HG02973 (cell line): ENCODE results near the gene NSUN3.
"Not testable (repeated sequence)": the region's sequence is repeated elsewhere in the genome, so short reads cannot be mapped to it uniquely, and the experiment has no call there.

ENCODE experiments used
- ATAC-seq: cut with Tn5 transposase; IDR thresholded peaks from one replicate; pipeline ENCODE4 v1.9.1; 2021; ENCODE audit warnings: moderate library complexity; ENCODE audit not compliant: unreplicated experiment

NSUN3 gene

GRCh38 chr3:94066506-94067500 is 3.9 kb downstream of the NSUN3 start:
- ATAC-seq = no peak

DNA sequence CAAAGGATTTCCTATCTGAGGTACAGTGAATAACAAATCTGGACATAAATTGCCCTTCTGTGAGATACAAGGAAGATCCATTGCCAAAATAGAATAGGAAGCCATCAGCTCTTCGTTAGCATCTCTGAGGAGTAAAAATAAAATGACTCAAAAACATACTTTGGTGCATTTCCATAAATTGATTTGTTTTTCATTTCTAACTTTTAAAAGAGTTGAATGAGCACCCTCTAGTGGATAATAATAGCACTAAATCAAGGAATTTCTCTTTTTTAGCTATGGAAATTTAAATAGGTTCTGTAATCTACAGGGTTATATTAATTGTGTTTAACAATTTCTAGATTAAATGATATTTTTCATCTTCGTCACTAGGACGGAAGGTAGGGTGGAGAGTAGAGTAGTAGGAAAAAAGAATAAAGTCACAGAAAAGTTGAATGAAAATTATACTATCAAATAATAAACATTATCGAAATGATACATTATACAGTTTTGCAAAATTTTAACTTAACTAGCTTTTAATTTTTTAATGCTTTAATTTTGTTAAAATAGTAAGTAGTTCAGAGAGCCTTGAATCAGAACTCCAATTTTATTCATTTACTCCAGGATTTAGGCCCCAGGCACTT is 6.4 kb downstream of the NSUN3 start:
- no peak for ATAC-seq

GRCh38 chr3:94070341-94070911 is 7.6 kb downstream of the NSUN3 start:
- peak; percentile 77 for ATAC-seq

DNA sequence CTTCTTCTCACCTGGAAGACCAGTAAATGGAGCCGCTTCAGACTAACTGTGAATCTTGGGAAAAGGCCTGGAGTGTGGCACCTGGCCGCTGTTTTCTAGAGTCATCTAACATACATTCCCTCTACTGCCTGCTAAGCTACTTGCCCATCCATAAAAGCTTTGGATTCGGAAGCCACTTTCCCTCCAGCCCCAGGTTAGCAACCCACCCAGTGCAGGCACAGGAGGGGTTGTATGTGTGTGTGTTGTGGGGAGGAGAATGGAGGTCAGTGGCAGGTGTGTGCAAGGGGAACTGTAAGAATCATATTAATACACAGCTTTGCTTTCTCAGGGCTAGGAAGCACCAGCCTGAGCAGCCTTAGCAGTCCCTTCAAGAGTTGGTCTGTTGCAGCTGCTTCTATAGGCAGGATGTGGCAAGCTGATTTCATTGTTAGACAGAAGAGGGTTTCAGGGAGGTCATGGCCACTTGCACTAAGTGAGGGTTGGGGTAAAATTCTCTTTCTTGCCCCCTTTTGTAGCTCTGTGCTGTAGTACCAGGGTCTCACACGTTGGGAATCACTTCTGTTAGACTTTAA is 8.9 kb downstream of the NSUN3 start:
- peak; percentile 71 for ATAC-seq

GRCh38 chr3:94076055-94076454 is 13.2 kb downstream of the NSUN3 start:
- no peak for ATAC-seq

GRCh38 chr3:94080552-94080951 is 17.7 kb downstream of the NSUN3 start:
- ATAC-seq = not testable (repeated sequence)

DNA sequence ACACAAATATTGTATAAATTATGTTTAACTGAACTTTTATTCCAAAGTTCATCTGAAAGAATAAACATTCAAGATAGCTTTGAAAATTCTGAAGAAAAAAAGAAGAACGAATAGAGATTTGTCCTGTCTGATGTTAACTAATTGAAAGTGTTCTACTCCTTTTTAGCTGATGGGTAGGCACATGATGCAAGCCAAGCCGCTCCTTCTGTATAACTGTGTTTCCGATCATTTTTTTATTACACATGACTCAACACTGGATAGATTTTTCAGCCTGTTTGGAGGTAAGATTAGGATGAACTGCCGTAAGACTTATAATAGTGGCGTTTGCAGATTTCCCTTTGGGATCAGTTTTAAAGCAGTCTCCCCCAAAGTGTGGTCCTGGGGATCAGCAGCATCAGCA is 19.0 kb downstream of the NSUN3 start:
- ATAC-seq = no peak

- no peak for ATAC-seq
These were observed 19.6 kb downstream of the NSUN3 start for GRCh38 chr3:94082391-94082937.

GRCh38 chr3:94083261-94083660 is 20.4 kb downstream of the NSUN3 start:
- no peak for ATAC-seq

- no peak for ATAC-seq
These were observed 26.3 kb downstream of the NSUN3 start for GRCh38 chr3:94089126-94089525.

DNA sequence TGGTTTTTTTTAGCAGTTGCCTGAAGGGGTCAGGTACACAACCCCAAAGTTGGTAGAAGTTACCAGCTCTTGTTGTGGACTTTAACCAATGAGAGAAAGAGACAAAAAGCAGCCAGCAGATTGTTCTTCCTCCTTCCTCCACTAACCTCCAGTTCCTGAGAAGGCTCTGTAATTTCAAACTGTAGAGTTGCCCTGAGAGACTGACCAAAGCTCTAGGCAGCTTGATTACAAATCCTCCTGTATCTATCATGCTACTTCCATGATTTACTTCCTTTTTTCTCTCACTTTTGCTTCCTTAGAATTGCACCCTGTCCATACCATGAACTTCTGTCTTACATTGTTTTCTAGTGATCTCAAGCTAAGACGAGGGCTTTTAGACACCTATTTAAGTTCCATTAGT is 29.2 kb downstream of the NSUN3 start:
- ATAC-seq = no peak

DNA sequence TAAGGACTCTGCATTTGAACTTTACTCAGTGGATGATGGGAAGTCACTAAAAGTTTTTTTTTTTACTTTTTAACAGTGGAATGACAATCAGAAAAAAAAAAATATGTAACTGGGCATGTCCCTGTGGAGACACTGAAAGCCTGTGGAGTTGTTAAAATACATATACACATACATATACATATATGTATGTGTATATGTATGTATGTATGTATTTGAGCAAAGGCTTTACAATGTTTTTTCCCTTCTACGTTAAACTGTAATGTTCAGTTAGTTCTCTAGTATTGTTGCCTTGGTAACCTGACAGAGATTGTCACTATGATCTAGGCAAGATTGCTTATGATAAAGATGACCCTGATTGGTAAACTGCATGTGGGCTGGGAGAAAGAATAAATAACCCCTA is 30.3 kb downstream of the NSUN3 start:
- no peak for ATAC-seq

- no peak for ATAC-seq
These were observed 32.2 kb downstream of the NSUN3 start for GRCh38 chr3:94095111-94095510.

DNA sequence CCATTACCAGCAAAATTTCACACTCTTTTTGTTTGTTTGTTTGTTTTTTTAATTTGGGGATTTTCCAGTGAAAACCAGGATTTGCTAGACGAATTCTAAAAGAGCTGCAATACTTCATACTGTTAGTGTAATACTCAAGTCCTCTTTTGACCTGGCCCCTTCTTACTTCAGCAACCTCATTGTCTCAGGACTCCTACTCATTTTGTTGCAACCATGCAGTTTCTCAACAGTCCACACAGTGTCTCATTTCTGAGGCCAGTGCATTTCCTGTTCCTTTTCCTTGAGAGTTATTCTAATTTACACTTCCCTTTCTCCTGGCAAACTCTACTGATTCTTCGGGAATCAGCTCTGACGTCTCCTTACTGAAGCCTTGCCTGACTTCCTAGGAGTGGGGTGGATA is 35.6 kb downstream of the NSUN3 start:
- ATAC-seq = no peak

DNA sequence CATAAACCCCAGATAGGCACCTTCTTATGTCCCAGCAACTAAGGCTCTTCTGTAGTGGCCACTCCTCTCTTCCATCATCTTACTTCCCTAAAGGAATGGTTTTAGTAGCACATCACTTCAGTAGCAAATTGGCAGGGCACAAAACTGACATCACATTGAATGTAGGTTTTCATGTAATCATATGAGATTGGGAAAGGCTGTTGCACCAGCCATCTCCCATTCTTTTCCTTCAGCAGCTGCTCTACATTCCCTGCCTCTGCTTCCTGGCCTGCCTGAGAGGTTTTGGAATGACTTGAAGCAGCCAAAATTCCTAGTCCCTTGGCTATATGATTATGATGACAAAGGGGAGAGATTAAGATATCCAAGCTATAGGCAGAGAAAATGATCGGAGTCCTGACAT is 36.5 kb downstream of the NSUN3 start:
- no peak for ATAC-seq

DNA sequence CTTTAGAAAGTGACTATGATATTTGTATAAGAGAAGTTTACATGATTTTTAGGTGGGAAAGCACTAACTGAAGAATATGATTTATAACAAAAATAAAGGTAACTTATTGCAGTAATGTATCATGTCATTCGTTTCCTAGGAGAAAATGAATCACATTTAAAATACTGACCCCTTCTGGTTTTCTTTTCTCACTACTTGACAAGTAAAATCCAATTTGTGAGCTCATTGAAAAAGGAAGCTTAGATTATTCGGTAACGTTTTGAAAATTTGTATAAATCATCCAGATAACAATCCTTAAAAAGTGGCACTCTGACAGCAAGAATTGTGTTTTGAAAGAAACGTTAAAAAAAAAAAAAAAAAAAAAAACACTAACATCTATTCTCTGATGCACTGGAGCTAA is 39.0 kb downstream of the NSUN3 start:
- ATAC-seq = no peak

GRCh38 chr3:94106268-94106667 is 43.4 kb downstream of the NSUN3 start:
- ATAC-seq = no peak

DNA sequence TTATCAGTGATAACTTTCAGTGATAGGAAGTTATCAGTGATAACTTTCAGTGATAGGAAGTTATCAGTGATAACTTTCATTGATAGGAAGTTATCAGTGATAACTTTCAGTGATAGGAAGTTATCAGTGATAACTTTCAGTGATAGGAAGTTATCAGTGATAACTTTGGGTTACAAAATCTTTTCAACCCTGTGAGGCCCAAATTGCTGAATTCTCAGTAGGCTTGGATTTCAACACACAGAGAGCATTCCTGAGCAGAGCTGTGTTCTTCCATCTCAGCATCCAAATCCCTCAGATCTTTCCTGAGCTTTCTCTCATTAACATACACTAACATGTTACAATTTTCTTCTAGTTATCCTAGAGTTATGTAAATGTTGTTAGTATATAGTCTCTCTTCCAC is 47.4 kb downstream of the NSUN3 start:
- ATAC-seq = not testable (repeated sequence)

- no peak for ATAC-seq
These were observed 48.0 kb downstream of the NSUN3 start for GRCh38 chr3:94110854-94111253.

GRCh38 chr3:94114666-94115065 is 51.8 kb downstream of the NSUN3 start:
- no peak for ATAC-seq

GRCh38 chr3:94115482-94115881 is 52.6 kb downstream of the NSUN3 start:
- ATAC-seq = no peak
